PC-9 (cell line): ENCODE data around the gene LINC00305. TPM values are rescaled to one million over a fixed set of nuclear protein-coding genes. Genes with fewer than 3 reads are reported as not detected.

Experiments used
- BruUV-seq: library from RNA; stranded (reverse); fragments of 400-500 nt; replicated peaks from 2 replicates; lab custom pipeline; 2021; lab: Mats Ljungman, UMichigan
- CTCF ChIA-PET: fragments of 300-600 bp; sonication (Branson Sonifier 250); formaldehyde crosslinking; loops from one replicate; lab custom pipeline; 2022; ENCODE audit warnings: antibody characterized with exemption; lab: Charles Lee
- POLR2A ChIA-PET: fragments of 300-600 bp; sonication (Branson Sonifier 250); formaldehyde crosslinking; loops from one replicate; lab custom pipeline; 2022; ENCODE audit warnings: antibody characterized with exemption; ENCODE audit not compliant: unreplicated experiment; lab: Charles Lee
- DNase-seq, 2 experiments: peaks; one replicate each; pipeline versions ENCODE4 v3.0.0 to v3.0.0-alpha.2; 2015 to 2022; ENCODE audit warnings: mixed read lengths in 1 of 2
- H2AFZ ChIP-seq: fragments of 200-600 bp; sonication (generic); 2 replicates; pipeline ENCODE4 v1.8.1; 2017; ENCODE audit warnings: antibody characterized with exemption
- H3F3A ChIP-seq: fragments of 200-600 bp; sonication (generic); 2 replicates; pipeline ENCODE4 v1.8.1; 2017; ENCODE audit warnings: antibody characterized with exemption, mild to moderate bottlenecking, low read depth; ENCODE audit not compliant: insufficient read depth
- H3K27ac ChIP-seq: fragments of 200-600 bp; sonication (generic); 2 replicates; pipeline ENCODE4 v1.6.1; 2016; ENCODE audit warnings: mixed run types
- H3K27me3 ChIP-seq: fragments of 200-600 bp; sonication (generic); 2 replicates; pipeline ENCODE4 v1.6.1; 2016; ENCODE audit warnings: low read depth, mixed run types; ENCODE audit not compliant: insufficient read depth
- H3K36me3 ChIP-seq: fragments of 200-600 bp; sonication (generic); 2 replicates; pipeline ENCODE4 v1.6.1; 2016; ENCODE audit warnings: low read depth, mixed run types
- H3K4me1 ChIP-seq: fragments of 200-600 bp; sonication (generic); replicated peaks from 2 replicates; pipeline ENCODE4 v1.6.1; 2016; ENCODE audit warnings: mixed run types; ENCODE audit not compliant: insufficient read depth
- H3K4me2 ChIP-seq: fragments of 200-600 bp; sonication (generic); 2 replicates; pipeline ENCODE4 v1.6.1; 2017; ENCODE audit warnings: mixed run types
- H3K4me3 ChIP-seq: fragments of 200-600 bp; sonication (generic); 2 replicates; pipeline ENCODE4 v1.6.1; 2016; ENCODE audit warnings: mixed run types
- H3K79me2 ChIP-seq: fragments of 200-600 bp; sonication (generic); 2 replicates; pipeline ENCODE4 v1.6.1; 2017; ENCODE audit warnings: low read depth, mixed run types
- H3K9me2 ChIP-seq: fragments of 200-600 bp; sonication (generic); 2 replicates; pipeline ENCODE4 v1.8.1; 2017; ENCODE audit warnings: mild to moderate bottlenecking; ENCODE audit not compliant: insufficient read depth
- H3K9me3 ChIP-seq: fragments of 200-600 bp; sonication (generic); 2 replicates; pipeline ENCODE4 v1.8.1; 2016; ENCODE audit warnings: low read depth; ENCODE audit not compliant: insufficient read depth
- H4K20me1 ChIP-seq: fragments of 200-600 bp; sonication (generic); 2 replicates; pipeline ENCODE4 v1.8.1; 2017; ENCODE audit not compliant: insufficient read depth
- EZH2 ChIP-seq: fragments of 200-600 bp; sonication (generic); IDR thresholded peaks from 2 replicates; pipeline ENCODE4 v1.8.0; 2017; ENCODE audit warnings: antibody characterized with exemption, low read depth
- intact Hi-C: fragments of 100-400 bp; cut with micrococcal nuclease; formaldehyde crosslinking; loops from one replicate; pipeline ENCODE4 v1.10.0; 2022; ENCODE audit not compliant: unreplicated experiment
- total RNA-seq: library from RNA; stranded (reverse); gene quantifications from 2 replicates; pipeline ENCODE4 v1.2.3, GENCODE V29; 2021
- TF ChIP-seq, protein P1 (sequence below): fragments of 200-600 bp; sonication (generic); conservative IDR thresholded peaks from 2 replicates; pipeline ENCODE4 v1.6.1; 2017; ENCODE audit warnings: mixed run types, antibody characterized with exemption, mild to moderate bottlenecking, moderate library complexity

The LINC00305 gene
- total RNA-seq, 1 experiment from 2014 or later = not detected

DNA sequence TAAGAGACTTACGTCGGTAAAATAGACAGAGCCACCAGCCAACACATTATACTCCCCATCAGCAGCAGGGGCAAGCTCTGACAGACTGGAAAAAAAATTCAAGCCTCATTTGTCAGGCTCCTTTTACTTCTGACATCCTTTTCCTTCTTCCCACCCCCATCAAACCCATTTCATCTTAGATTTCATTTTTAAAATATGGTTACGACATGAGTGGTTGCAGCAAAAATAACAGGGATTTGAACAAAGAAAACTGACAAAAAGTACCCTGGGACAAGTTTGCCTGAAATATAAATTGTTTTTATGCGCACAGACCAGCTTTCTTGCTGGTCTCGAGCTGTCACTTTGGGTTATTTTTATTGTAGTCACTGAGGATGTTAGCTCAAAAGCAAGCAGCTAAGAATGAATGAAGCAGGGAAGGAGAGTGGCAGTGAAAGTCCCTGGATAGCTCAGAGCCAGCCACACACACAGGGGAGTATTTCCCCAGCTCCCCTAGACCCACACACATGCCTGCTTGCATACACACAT lies 30.7 kb upstream of the LINC00305 start:
- ChIA-PET CTCF (no interaction called here), POLR2A (no interaction called here)
- Histone ChIP-seq H3K27me3 (no peaks in the 10 kb centered on the region), H3K79me2 (no peaks in the 10 kb centered on the region), H4K20me1 (no peaks in the 10 kb centered on the region), H3K9me3 (no peaks in the 10 kb centered on the region), H3K4me1 (no peaks in the 10 kb centered on the region), H3K4me2 (no peak overlapping the region), H3K9me2 (no peaks in the 10 kb centered on the region), H3K27ac (no peak overlapping the region), H3K4me3 (no peak overlapping the region), H2AFZ (no peak overlapping the region), H3K36me3 (no peaks in the 10 kb centered on the region), H3F3A (no peaks in the 10 kb centered on the region)
- BruUV-seq = no TSS peak
- intact Hi-C loops = no loop called here
- no peak for TF ChIP-seq EZH2
- TF ChIP-seq, protein P1, sequence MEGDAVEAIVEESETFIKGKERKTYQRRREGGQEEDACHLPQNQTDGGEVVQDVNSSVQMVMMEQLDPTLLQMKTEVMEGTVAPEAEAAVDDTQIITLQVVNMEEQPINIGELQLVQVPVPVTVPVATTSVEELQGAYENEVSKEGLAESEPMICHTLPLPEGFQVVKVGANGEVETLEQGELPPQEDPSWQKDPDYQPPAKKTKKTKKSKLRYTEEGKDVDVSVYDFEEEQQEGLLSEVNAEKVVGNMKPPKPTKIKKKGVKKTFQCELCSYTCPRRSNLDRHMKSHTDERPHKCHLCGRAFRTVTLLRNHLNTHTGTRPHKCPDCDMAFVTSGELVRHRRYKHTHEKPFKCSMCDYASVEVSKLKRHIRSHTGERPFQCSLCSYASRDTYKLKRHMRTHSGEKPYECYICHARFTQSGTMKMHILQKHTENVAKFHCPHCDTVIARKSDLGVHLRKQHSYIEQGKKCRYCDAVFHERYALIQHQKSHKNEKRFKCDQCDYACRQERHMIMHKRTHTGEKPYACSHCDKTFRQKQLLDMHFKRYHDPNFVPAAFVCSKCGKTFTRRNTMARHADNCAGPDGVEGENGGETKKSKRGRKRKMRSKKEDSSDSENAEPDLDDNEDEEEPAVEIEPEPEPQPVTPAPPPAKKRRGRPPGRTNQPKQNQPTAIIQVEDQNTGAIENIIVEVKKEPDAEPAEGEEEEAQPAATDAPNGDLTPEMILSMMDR = no peak
- no peak for DNase-seq

DNA sequence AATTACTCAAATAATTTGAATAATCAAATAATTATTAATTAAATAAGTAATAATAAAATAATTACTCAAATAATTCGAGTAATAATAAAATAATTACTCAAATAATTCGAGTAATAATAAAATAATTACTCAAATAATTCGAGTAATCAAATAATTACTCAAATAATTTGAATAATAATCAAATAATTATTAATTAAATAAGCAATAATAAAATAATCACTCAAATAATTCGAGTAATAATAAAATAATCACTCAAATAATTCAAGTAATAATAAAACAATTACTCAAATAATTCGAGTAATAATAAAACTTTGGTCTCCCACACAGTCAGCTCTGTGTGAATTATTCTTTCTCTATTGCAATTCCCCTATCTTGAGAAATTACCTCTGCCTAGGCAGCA lies 30.0 kb upstream of the LINC00305 start:
- no peaks in the 10 kb centered on the region for H3K9me2 ChIP-seq
- H3K27me3 ChIP-seq = no peaks in the 10 kb centered on the region
- no peaks in the 10 kb centered on the region for H3K79me2 ChIP-seq
- BruUV-seq = no TSS peak
- DNase-seq = no peak
- no peak overlapping the region for H2AFZ ChIP-seq
- ChIA-PET CTCF (no interaction called here), POLR2A (no interaction called here)
- no peaks in the 10 kb centered on the region for H4K20me1 ChIP-seq
- H3F3A ChIP-seq = no peaks in the 10 kb centered on the region
- no peaks in the 10 kb centered on the region for H3K4me1 ChIP-seq
- no peaks in the 10 kb centered on the region for H3K36me3 ChIP-seq
- no peak overlapping the region for H3K4me3 ChIP-seq
- intact Hi-C loops = no loop called here
- H3K9me3 ChIP-seq = no peaks in the 10 kb centered on the region
- no peak overlapping the region for H3K27ac ChIP-seq
- TF ChIP-seq, protein P1 = no peak
- TF ChIP-seq EZH2 = no peak
- no peak overlapping the region for H3K4me2 ChIP-seq

GRCh38 chr18:64175432-64175831 lies 26.5 kb upstream of the LINC00305 start:
- TF ChIP-seq, protein P1 = no peak
- no peak for TF ChIP-seq EZH2
- peak in 1 of 2 experiments; percentile 1 for DNase-seq
- ChIA-PET CTCF (no interaction called here), POLR2A (no interaction called here)
- Histone ChIP-seq H2AFZ (no peak overlapping the region), H3K9me2 (no peaks in the 10 kb centered on the region), H3K4me1 (no peaks in the 10 kb centered on the region), H3F3A (no peaks in the 10 kb centered on the region), H3K9me3 (no peaks in the 10 kb centered on the region), H3K27me3 (no peaks in the 10 kb centered on the region), H3K4me2 (no peak overlapping the region), H3K79me2 (no peaks in the 10 kb centered on the region), H3K4me3 (no peak overlapping the region), H4K20me1 (no peaks in the 10 kb centered on the region), H3K27ac (no peak overlapping the region), H3K36me3 (no peaks in the 10 kb centered on the region)
- intact Hi-C loops = no loop called here
- no TSS peak for BruUV-seq
